Right atrium auricular region (tissue), 2 donors: Measurements from ENCODE around the gene PDE4D. TPM values are rescaled to one million over a fixed set of nuclear protein-coding genes. Genes with fewer than 3 reads are reported as not detected.

Experiments
- DNase-seq: peaks from one replicate; pipeline ENCODE4 v3.0.0-alpha.2; 2019; ENCODE audit warnings: low spot score
- H3K27ac ChIP-seq, 2 donors: fragments of 200-600 bp; sonication (generic); 1 replicate in 1 of 2; 2 replicates in 1 of 2; pipeline ENCODE4 v1.5.1; 2016 to 2019
- H3K27me3 ChIP-seq, 2 donors: fragments of 200-600 bp; sonication (generic); one replicate each; pipeline versions ENCODE4 v1.5.1 to v1.6.0; 2017 to 2019
- H3K36me3 ChIP-seq: fragments of 200-600 bp; sonication (generic); one replicate; pipeline ENCODE4 v1.5.1; 2016
- H3K4me1 ChIP-seq, 2 donors: fragments of 200-600 bp; sonication (generic); one replicate each; pipeline versions ENCODE4 v1.5.1 to v1.6.0; 2017 to 2019
- H3K4me3 ChIP-seq, 2 donors: fragments of 200-600 bp; sonication (generic); 1 replicate in 1 of 2; 2 replicates in 1 of 2; pipeline ENCODE4 v1.5.1; 2017 to 2019; ENCODE audit warnings: mild to moderate bottlenecking in 1 of 2, moderate library complexity in 1 of 2
- H3K9me3 ChIP-seq, 2 donors: fragments of 200-600 bp; sonication (generic); one replicate each; pipeline ENCODE4 v1.5.1; 2019
- total RNA-seq, 2 donors: library from RNA; depleted of rRNA; stranded (reverse); fragments of >200 nt; gene quantifications; one replicate each; pipeline ENCODE4 v1.1.0, GENCODE V29; 2016
- TF ChIP-seq, protein P1 (sequence below), 2 donors: fragments of 200-600 bp; sonication (generic); IDR thresholded peaks; one replicate each; pipeline ENCODE4 v1.5.1; 2019; ENCODE audit warnings: antibody characterized with exemption in 2 of 2

Gene PDE4D
- total RNA-seq, 2 donors from 2014 or later = 43.3 to 44.0 TPM

DNA sequence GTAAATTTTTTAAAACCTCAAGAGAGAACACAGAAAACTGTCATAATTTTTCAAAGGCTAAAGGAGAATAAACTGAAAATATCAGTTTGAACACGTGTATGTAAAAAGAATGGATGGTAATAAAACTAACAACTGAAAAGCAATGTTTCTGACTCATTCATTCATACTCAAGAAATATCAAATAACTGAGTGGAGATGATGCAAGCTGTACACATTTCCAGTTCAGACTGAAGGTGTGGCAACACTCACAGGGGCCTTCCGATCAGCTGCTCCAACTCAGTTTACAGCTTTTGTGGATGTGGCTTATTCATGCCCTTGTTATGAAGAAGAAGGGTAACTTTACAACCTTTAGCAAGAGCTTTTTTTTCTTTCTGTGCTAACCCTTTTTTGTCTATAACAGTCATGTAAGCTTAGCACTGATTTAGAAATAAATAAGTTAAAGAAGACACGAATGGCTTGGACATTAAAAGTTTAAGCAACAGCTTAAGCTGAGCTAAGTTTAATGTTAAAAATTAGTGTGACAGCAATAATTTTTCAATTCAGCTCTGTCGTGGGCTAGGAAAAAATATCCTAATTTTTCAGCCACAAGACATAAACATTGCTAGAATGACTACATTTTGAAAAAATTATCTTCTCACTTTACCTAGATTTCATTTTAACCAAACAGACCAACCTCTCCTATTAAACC, 857.1 kb downstream of the PDE4D start:
- peak; percentile 79 for DNase-seq
- Histone ChIP-seq H3K36me3 (no peaks in the 10 kb centered on the region), H3K27ac (peak overlapping the region; percentile 85 to 89), H3K4me3 (peak overlapping the region in 1 of 2 donors; percentile 59), H3K27me3 (no peaks in the 10 kb centered on the region), H3K4me1 (peaks cover 0 to 43% of the 10 kb centered on the region in 2 donors), H3K9me3 (no peaks in the 10 kb centered on the region)
- TF ChIP-seq, protein P1, sequence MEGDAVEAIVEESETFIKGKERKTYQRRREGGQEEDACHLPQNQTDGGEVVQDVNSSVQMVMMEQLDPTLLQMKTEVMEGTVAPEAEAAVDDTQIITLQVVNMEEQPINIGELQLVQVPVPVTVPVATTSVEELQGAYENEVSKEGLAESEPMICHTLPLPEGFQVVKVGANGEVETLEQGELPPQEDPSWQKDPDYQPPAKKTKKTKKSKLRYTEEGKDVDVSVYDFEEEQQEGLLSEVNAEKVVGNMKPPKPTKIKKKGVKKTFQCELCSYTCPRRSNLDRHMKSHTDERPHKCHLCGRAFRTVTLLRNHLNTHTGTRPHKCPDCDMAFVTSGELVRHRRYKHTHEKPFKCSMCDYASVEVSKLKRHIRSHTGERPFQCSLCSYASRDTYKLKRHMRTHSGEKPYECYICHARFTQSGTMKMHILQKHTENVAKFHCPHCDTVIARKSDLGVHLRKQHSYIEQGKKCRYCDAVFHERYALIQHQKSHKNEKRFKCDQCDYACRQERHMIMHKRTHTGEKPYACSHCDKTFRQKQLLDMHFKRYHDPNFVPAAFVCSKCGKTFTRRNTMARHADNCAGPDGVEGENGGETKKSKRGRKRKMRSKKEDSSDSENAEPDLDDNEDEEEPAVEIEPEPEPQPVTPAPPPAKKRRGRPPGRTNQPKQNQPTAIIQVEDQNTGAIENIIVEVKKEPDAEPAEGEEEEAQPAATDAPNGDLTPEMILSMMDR (IDR thresholded peaks at IDR 0.05) = no peak

DNA sequence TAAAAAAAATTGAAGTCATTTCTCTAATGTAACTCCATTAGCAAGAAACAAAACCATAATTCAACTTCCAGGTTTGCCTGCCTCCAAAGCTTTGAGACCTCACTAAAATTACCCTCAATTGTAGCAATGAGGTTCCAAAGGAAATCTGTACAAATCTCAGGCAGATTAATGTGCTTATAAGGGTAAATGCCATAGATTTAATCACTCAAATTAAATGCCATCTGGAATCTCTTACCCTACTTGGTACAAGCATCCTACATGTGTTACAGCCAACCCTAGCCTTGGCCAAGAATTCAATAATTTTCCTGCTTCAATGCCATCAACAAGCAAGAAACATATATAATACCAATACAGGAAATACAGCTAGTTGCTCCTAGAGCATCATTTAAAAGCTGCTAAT, 857.8 kb downstream of the PDE4D start:
- DNase-seq = no peak
- H3K36me3 ChIP-seq = no peaks in the 10 kb centered on the region
- peaks cover 0 to 41% of the 10 kb centered on the region in 2 donors for H3K4me1 ChIP-seq
- TF ChIP-seq, protein P1 (IDR thresholded peaks at IDR 0.05) = no peak
- no peaks in the 10 kb centered on the region for H3K9me3 ChIP-seq
- H3K4me3 ChIP-seq = no peak overlapping the region
- H3K27me3 ChIP-seq = no peaks in the 10 kb centered on the region
- H3K27ac ChIP-seq = peak overlapping the region; percentile 6 to 85

DNA sequence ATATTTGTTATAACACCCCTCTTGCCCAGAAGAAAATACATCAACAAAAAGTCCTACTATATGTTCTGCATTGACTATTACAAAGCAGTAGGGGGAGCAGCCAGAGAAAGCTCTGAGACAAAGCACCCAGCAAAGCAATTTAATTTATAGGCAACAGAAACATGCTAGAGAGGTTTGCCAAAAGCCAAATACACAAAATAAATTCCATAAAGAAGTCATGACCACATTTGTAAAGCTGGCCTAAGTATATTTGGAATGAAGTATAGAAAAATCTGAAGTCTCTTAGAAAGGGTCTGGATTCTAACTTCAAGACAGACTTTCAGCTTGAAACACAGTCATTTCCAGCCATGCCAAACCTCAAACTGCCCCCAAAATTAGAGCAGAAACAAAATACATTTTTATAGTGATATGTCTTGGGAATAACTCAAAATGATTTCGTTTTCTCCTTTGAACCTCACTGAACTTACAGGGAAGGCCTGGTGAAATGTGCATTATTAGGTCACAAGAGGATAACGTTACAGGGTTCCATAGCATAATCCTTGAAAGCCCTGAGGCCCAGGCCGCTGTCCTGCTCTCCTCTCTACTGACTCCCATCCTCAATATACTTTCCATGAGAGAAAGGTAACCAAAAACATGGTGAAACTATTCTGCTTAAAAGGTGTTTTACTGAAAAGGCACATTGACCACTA, 858.9 kb downstream of the PDE4D start:
- H3K27me3 ChIP-seq = no peaks in the 10 kb centered on the region
- H3K4me1 ChIP-seq = peaks cover 0 to 34% of the 10 kb centered on the region in 2 donors
- peak overlapping the region; percentile 37 to 85 for H3K27ac ChIP-seq
- H3K36me3 ChIP-seq = no peaks in the 10 kb centered on the region
- TF ChIP-seq, protein P1 (IDR thresholded peaks at IDR 0.05) = peak; percentile 60 to 73
- H3K4me3 ChIP-seq = no peak overlapping the region
- no peak for DNase-seq
- peaks cover 0 to 3% of the 10 kb centered on the region in 2 donors for H3K9me3 ChIP-seq

DNA sequence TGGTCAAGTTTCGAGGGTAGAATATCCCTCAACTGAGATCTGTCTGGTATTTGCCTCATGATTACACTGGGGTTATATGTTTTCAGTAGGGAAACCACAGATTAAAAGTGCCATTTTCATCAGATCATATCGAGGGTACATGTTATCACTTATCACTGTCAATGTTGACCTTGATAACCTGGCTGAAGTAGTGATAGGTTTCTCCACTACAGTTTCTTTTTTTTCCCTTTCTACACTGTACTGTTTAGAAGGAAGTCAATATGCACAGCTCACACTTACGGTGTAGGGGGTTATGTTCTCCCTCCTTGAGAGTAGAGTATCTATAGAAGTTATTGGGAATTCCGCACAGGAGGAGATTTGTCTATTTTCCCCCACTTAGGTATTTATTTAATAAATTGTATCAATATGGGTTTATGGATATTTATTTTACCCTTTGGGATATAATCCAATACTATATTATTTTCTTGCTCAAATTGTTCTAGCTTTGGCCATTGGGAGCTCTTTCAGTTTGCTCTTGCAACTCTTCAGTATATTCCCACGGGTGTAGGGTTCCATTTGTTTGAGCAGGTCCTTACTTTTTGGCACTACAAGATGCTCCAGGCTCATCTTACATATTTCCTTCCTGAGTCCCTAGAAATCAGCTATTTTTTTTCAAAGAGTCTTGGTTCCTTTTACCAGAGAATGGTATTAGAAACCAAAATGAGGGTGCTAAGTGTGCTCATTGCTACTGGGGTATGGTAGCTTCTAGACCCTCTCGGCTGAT, 866.2 kb downstream of the PDE4D start:
- Histone ChIP-seq H3K9me3 (peaks cover 0 to 3% of the 10 kb centered on the region in 2 donors), H3K27ac (no peak overlapping the region), H3K36me3 (no peaks in the 10 kb centered on the region), H3K4me1 (peaks cover 0 to 6% of the 10 kb centered on the region in 2 donors), H3K27me3 (no peaks in the 10 kb centered on the region), H3K4me3 (no peak overlapping the region)
- DNase-seq = no peak
- TF ChIP-seq, protein P1 (IDR thresholded peaks at IDR 0.05) = no peak

DNA sequence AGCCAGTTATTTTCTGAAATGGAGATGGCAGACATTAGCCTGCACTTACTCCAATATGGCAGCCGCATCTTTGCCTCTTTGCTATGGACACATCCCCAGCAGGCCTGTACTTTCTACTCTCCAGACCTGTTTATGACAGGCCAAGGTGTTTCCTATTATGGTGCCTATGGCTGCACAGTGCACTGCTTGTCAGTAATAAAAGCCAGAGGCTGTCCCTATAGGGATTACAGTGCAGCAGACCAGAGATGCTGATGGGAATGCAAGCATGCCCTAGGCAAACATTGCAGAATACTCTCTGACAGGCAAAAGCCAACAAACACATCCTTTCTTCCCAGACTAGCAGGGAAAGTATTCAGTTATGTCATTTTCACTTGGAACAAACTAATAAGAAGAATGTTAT, 867.8 kb downstream of the PDE4D start:
- H3K4me3 ChIP-seq = no peak overlapping the region
- no peak overlapping the region for H3K27ac ChIP-seq
- TF ChIP-seq, protein P1 (IDR thresholded peaks at IDR 0.05) = no peak
- H3K9me3 ChIP-seq = peaks cover 0 to 3% of the 10 kb centered on the region in 2 donors
- no peaks in the 10 kb centered on the region for H3K27me3 ChIP-seq
- no peaks in the 10 kb centered on the region for H3K36me3 ChIP-seq
- no peak for DNase-seq
- H3K4me1 ChIP-seq = peaks cover 0 to 13% of the 10 kb centered on the region in 2 donors
